Neural cell (in vitro differentiated cells): ENCODE measurements around the gene SULT4A1. TPM values are rescaled to one million over a fixed set of nuclear protein-coding genes. Genes with fewer than 3 reads are reported as not detected.

ENCODE experiments used
- H2AFZ ChIP-seq: fragments of 200-600, 300-800 bp; sonication (generic), shearing (Covaris generic); 2 replicates; pipeline ENCODE4 v1.6.0; 2014; ENCODE audit warnings: low read depth, mild to moderate bottlenecking, antibody characterized with exemption, low read length, moderate library complexity
- H3F3A ChIP-seq: fragments of 200-600 bp; shearing (Covaris generic); 2 replicates; pipeline ENCODE4 v1.6.1; 2016; ENCODE audit warnings: mild to moderate bottlenecking, moderate library complexity, mixed read lengths, antibody characterized with exemption, low read length; ENCODE audit not compliant: insufficient read depth, poor library complexity, severe bottlenecking
- H3K27ac ChIP-seq: fragments of 200-600, 300-800 bp; sonication (generic), shearing (Covaris generic); 2 replicates; pipeline ENCODE4 v1.5.1; 2014; ENCODE audit warnings: mild to moderate bottlenecking, low read length, moderate library complexity
- H3K27me3 ChIP-seq: fragments of 300-800, 200-600 bp; sonication (generic), shearing (Covaris generic); 2 replicates; pipeline ENCODE4 v1.6.0; 2014; ENCODE audit warnings: mild to moderate bottlenecking, low read depth, low read length, moderate library complexity; ENCODE audit not compliant: insufficient read depth
- H3K36me3 ChIP-seq: fragments of 300-800, 200-600 bp; sonication (generic), shearing (Covaris generic); 2 replicates; pipeline ENCODE4 v1.5.1; 2014; ENCODE audit warnings: mild to moderate bottlenecking, antibody characterized with exemption, low read length, moderate library complexity; ENCODE audit not compliant: insufficient read depth
- H3K4me2 ChIP-seq: fragments of 300-800, 200-600 bp; sonication (generic), shearing (Covaris generic); 2 replicates; pipeline ENCODE4 v1.6.0; 2014; ENCODE audit warnings: mild to moderate bottlenecking, low read length
- H3K4me3 ChIP-seq: fragments of 300-800, 200-600 bp; sonication (generic), shearing (Covaris generic); 2 replicates; pipeline ENCODE4 v1.5.1; 2014; ENCODE audit warnings: mild to moderate bottlenecking, low read length, moderate library complexity
- H3K79me2 ChIP-seq: fragments of 200-600 bp; shearing (Covaris generic); replicated peaks from 2 replicates; pipeline ENCODE4 v1.6.0; 2014; ENCODE audit warnings: mild to moderate bottlenecking, low read length, moderate library complexity; ENCODE audit not compliant: insufficient read depth
- H3K9ac ChIP-seq: fragments of 300-800, 200-600 bp; sonication (generic), shearing (Covaris generic); 2 replicates; pipeline ENCODE4 v1.6.1; 2016; ENCODE audit warnings: mild to moderate bottlenecking, low read length, mixed read lengths
- H3K9me2 ChIP-seq: fragments of 200-600 bp; shearing (Covaris generic); 2 replicates; pipeline ENCODE4 v1.6.1; 2016; ENCODE audit warnings: mild to moderate bottlenecking, low read length, mixed read lengths; ENCODE audit not compliant: insufficient read depth
- H3K9me3 ChIP-seq: fragments of 200-600, 300-800 bp; sonication (generic), shearing (Covaris generic); 2 replicates; pipeline ENCODE4 v1.6.1; 2016; ENCODE audit warnings: mild to moderate bottlenecking, mixed run types, low read length, moderate library complexity, mixed read lengths
- H4K20me1 ChIP-seq: fragments of 200-600 bp; shearing (Covaris generic); 2 replicates; pipeline ENCODE4 v1.6.1; 2016; ENCODE audit warnings: mild to moderate bottlenecking, mixed run types; ENCODE audit not compliant: insufficient read depth
- CTCF ChIP-seq: fragments of 450-650 bp; IDR thresholded peaks from 2 replicates; pipeline ENCODE4 v1.5.1; 2014; ENCODE audit warnings: antibody characterized with exemption, mild to moderate bottlenecking, moderate library complexity; ENCODE audit not compliant: poor library complexity, severe bottlenecking
- EP300 ChIP-seq: fragments of 450-650 bp; conservative IDR thresholded peaks from 2 replicates; pipeline ENCODE4 v1.6.1; 2014; ENCODE audit warnings: antibody characterized with exemption, mild to moderate bottlenecking, moderate library complexity; ENCODE audit not compliant: poor library complexity, severe bottlenecking
- EZH2 ChIP-seq: fragments of 200-600, 300-800 bp; shearing (Covaris generic), sonication (generic); IDR thresholded peaks from 2 replicates; pipeline ENCODE4 v1.6.1; 2014; ENCODE audit warnings: antibody characterized with exemption, low read length, borderline replicate concordance, mild to moderate bottlenecking; ENCODE audit not compliant: insufficient read depth, poor library complexity, severe bottlenecking
- MXI1 ChIP-seq: fragments of 450-650 bp; conservative IDR thresholded peaks from 2 replicates; pipeline ENCODE4 v1.6.1; 2014; ENCODE audit warnings: antibody characterized with exemption, mild to moderate bottlenecking; ENCODE audit not compliant: poor library complexity, severe bottlenecking
- POLR2AphosphoS5 ChIP-seq: IDR thresholded peaks from 2 replicates; pipeline ENCODE4 v1.6.1; 2012
- RAD21 ChIP-seq: fragments of 450-650 bp; conservative IDR thresholded peaks from 2 replicates; pipeline ENCODE4 v1.6.1; 2014; ENCODE audit warnings: antibody characterized with exemption, mild to moderate bottlenecking, moderate library complexity
- REST ChIP-seq: IDR thresholded peaks from 2 replicates; pipeline ENCODE4 v1.6.1; 2012; ENCODE audit warnings: borderline replicate concordance
- SMC3 ChIP-seq: fragments of 450-650 bp; conservative IDR thresholded peaks from 2 replicates; pipeline ENCODE4 v1.6.1; 2014; ENCODE audit warnings: antibody characterized with exemption, mild to moderate bottlenecking, moderate library complexity; ENCODE audit not compliant: poor library complexity
- TAF1 ChIP-seq: IDR thresholded peaks from 2 replicates; pipeline ENCODE4 v1.6.1; 2012; ENCODE audit warnings: low read depth
- polyA plus RNA-seq: library from polyadenylated mRNA; depleted of rRNA; stranded (reverse); fragments of >200 nt; gene quantifications from 2 replicates; pipeline ENCODE4 v1.2.3, GENCODE V29; 2014

Gene SULT4A1
- polyA plus RNA-seq, 1 donor from 2014 or later = 182 TPM

DNA sequence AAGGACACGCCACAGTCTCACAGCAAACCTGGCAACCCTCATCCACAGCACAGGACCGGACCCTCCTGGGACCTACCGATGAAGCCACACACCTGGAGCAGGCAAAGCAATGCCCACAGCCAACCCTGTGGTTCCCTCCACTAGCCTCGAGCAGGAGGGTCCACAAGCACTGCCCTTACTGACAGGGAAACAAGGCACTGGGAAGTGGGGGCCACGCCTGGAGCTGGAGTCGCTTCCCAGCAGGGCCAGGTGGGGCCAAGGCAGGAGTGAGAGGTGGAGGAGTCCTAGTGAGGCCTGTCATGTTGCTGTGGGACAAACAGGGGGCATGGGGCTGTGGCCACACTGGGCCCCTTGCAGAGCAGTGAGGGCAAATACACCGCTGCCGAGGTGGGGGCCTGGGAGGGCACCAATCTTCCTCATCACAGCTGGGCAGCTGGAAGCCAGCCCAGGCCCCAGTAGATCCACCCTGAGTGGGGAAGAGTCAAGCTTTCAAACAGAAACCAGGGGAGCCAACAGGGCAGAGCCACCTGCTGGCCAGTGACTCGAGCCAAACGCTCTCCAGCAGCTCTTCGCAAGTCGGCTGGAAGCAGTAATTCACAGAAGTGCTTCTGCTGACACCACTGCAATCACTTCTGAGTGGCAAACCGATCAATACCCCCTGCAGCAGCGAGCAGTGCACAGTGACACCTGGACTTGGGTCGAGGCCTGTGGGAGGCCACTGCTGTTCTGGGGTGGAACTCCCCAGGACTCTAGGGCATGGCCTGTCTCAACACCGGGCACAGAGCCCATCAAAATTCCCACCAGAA lies 13.7 kb downstream of the SULT4A1 start:
- H3K4me2 ChIP-seq = no peak overlapping the region
- H3K27me3 ChIP-seq = no peaks in the 10 kb centered on the region
- no peaks in the 10 kb centered on the region for H4K20me1 ChIP-seq
- no peak overlapping the region for H2AFZ ChIP-seq
- no peaks in the 10 kb centered on the region for H3K79me2 ChIP-seq
- no peaks in the 10 kb centered on the region for H3K9me3 ChIP-seq
- TF ChIP-seq TAF1 (no peak), SMC3 (peak; percentile 34), POLR2AphosphoS5 (no peak), RAD21 (no peak), EZH2 (no peak), EP300 (no peak), CTCF (peak; percentile 50), MXI1 (no peak), REST (no peak)
- no peaks in the 10 kb centered on the region for H3K9me2 ChIP-seq
- no peak overlapping the region for H3K27ac ChIP-seq
- no peak overlapping the region for H3K4me3 ChIP-seq
- H3K9ac ChIP-seq = no peak overlapping the region
- H3K36me3 ChIP-seq = no peaks in the 10 kb centered on the region
- H3F3A ChIP-seq = no peaks in the 10 kb centered on the region

DNA sequence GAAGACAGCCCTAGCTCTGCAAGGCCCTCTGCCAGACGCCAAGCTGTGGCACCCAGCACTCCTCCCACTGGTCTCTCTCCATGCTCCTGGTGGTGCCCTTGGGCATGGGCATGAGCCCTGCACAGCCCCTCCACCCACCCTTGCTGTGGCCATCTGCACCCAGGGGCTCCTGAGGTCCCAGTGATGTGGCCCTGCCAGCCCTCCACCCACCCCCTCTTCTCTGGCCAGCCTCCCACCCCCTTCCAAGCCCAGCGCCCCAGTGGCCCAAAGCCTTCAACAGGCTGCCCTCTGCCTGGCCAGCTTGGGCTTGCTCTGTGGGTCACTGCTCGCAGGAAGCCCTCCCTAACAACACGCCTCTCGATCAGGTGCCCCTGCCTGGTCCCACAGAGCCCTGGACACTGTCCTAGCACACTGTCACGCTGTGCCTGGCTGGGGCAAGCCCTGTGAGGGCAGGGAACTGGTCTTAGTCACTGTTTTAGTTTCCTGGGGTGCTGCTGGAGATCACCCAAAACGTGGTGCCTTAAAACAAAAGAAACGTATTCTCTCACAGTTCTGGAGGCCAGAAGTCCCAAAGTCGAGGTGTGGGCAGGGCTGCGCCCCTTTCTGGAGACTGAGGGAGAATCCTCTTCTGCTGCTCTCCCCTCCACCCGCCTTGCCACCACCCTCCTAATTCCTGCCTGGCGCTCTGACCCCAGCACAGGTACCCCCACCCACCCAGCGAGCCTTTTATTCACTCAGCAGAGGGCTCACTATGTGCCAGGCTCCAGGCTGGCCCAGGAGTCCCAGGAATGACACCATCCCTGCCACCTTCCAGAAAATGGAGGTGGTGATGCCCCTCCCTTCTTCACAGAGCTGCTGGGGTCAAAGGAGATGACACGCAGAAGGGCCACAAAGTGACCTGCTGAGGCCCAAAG lies 14.7 kb downstream of the SULT4A1 start:
- Histone ChIP-seq H3K9me3 (no peaks in the 10 kb centered on the region), H3K4me3 (no peak overlapping the region), H3F3A (no peaks in the 10 kb centered on the region), H4K20me1 (no peaks in the 10 kb centered on the region), H3K27me3 (no peaks in the 10 kb centered on the region), H3K79me2 (no peaks in the 10 kb centered on the region), H3K9me2 (no peaks in the 10 kb centered on the region), H2AFZ (no peak overlapping the region), H3K4me2 (no peak overlapping the region), H3K9ac (no peak overlapping the region), H3K27ac (no peak overlapping the region), H3K36me3 (no peaks in the 10 kb centered on the region)
- TF ChIP-seq TAF1 (no peak), REST (no peak), MXI1 (no peak), CTCF (no peak), RAD21 (no peak), POLR2AphosphoS5 (no peak), EZH2 (no peak), SMC3 (no peak), EP300 (no peak)
